Loucy (cell line): Measurements from ENCODE around the gene SOX13.
"Not testable (repeated sequence)": the region's sequence is repeated elsewhere in the genome, so short reads cannot be mapped to it uniquely, and the experiment has no call there.

Source experiments
- CTCF ChIP-seq: fragments of 200-600 bp; sonication (generic); conservative IDR thresholded peaks from 2 replicates; pipeline ENCODE4 v1.5.1; 2014; ENCODE audit warnings: mild to moderate bottlenecking, antibody characterized with exemption, low read length
- EZH2phosphoT487 ChIP-seq: fragments of 200-600 bp; IDR thresholded peaks from 2 replicates; pipeline ENCODE4 v1.6.1; 2018; ENCODE audit warnings: antibody characterized with exemption, mild to moderate bottlenecking, moderate library complexity, borderline replicate concordance

GRCh38 chr1:204099754-204100153 is 26.8 kb downstream of the SOX13 start:
- TF ChIP-seq CTCF, EZH2phosphoT487: not testable (repeated sequence)
